ENCODE results near the gene CDH8.

GRCh38 chr16:61858988-61859387 lies 177.2 kb downstream of the CDH8 start:
- no peak for TF ChIP-seq CTCF (IDR thresholded peaks at IDR 0.05)
- no peak for TF ChIP-seq EZH2 (IDR thresholded peaks at IDR 0.05)
- no peak for TF ChIP-seq EZH2phosphoT487 (IDR thresholded peaks at IDR 0.05)

All from neural progenitor cell (in vitro differentiated cells).